Stimulated activated CD8-positive, alpha-beta memory T cell treated with anti-CD3 and anti-CD28 coated beads, Interleukin-15, amount 100 ng/mL, for 24 hours (primary cell): Measurements from ENCODE around the gene TRPT1.

Source experiments
- DNase-seq: peaks from one replicate; pipeline ENCODE4 v3.0.0-alpha.2; 2020; ENCODE audit warnings: low read depth

TRPT1 gene

GRCh38 chr11:64244107-64244506, 18.1 kb upstream of the TRPT1 start:
- no peak for DNase-seq

DNA sequence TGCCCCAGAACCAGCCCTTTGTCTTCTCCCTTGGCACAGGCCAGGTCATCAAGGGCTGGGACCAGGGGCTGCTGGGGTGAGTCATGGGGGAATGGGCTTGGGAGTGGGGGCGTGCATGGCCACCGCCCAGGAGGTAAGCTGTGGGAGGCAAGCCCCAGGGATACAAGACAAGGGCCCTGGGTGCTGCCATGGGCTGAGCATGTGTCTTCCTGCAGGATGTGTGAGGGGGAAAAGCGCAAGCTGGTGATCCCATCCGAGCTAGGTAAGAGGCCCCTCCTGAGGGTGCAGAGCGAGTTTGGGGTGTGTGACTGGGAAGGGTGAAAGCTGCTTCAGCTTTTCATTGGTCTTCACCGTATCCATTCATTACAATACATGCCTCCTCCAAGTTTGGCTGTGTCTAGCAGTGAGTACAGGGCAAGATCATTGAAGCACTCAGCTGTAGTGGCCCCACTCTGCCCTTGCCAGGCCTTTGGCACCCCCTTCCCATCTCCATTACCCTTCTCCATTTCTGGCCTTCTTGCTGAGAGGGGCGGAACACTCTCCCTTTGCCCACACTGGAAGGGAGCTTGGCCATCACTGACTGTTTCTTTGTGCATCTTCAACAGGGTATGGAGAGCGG, 17.4 kb upstream of the TRPT1 start:
- DNase-seq, result no peak

DNA sequence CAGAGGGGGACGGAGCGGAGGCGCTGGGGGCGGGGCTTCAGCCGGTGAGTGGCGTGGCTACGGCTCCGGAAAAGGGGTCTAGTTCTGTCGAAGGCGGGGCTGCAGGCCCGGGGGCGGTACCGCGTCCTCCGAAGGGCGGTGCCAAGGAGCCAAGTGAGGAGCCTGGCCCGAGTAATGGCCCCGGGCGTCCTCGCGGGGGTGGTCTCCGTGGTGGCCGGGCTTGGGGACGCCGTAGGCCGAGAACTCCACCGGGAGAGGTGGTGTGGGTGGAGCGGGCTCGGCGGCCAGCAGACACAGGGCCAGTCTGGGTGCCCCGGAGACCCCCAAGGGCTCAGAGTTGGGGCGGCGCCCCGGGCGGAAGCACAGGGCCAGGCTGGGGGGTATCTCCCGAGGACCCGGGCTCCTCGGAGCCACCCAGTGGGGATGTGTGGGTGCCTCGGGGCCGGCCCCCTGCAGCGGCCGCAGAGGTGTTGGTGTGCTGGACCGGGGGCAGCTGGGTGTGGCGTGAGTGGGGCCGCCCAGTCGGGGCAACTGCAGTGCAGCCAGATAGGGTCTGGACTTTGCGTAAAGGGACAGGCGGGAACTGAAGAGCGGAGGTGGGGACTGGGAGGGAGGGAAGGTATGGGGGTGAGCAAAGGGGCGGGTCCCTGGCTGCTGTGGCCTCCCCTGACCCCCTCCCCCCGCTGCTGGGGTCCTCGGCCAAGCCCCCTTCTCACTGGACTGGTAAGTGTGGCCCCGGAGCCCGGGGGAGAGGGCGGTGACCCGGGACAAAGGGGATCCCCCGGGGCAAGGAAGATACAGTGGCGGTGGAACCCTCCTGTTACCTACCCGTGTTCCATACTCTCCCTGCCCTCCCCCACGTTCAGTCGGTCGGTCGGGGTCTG, 15.7 kb upstream of the TRPT1 start:
- DNase-seq, result no peak

GRCh38 chr11:64241241-64241490, 15.2 kb upstream of the TRPT1 start:
- peak; percentile 99 for DNase-seq

GRCh38 chr11:64240435-64241240, 14.7 kb upstream of the TRPT1 start, which contains the start of gene FKBP2:
FKBP2 (plus strand) TSS chr11:64241095; CDS start chr11:64242388, 1,293 bp downstream.
- DNase-seq, result peak; percentile 96

- no peak for DNase-seq
Measured at GRCh38 chr11:64239662-64240434, 13.9 kb upstream of the TRPT1 start.

DNA sequence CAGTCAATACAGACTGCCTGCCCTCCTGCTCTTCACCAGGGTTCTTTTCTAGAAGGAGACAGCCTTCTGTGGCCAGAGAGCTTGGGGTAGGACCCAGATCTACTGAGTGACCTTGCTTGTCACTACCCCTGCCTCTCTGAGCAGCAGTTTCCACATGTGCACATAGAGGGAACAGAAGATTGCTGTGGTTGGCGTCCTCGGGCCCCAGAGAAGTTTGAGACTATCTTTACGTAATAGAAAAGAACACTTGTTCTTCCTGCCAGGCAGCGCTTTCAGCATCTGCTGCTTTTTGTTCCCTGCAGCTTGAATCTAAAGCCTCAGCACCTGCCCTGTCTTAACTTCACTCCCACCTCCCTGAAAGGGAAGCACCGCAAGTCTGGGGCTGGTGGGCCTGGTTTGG, 13.0 kb upstream of the TRPT1 start:
- no peak for DNase-seq

- DNase-seq, result no peak
Measured at GRCh38 chr11:64238076-64238475, 12.1 kb upstream of the TRPT1 start.

DNA sequence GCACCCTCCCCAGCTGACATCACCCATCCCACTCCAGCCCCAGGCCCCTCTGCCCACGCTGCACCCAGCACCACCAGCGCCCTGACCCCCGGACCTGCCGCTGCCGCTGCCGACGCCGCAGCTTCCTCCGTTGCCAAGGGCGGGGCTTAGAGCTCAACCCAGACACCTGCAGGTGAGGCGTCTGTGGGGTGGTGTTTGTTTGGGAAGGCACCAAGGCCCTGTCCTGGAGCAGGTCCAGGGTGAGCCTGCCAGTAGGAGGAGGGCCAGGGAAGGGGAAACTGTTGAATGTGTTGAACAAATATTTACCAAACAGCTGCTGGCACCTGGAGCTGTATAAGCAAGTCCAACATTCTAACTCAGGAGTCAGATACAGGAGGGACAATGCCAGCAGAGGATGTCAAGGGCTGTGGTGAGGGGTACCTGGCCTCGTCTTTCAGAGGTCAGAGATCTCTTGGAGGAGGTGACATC, 11.5 kb upstream of the TRPT1 start:
- DNase-seq, result no peak

GRCh38 chr11:64235437-64236161, 9.6 kb upstream of the TRPT1 start:
- no peak for DNase-seq

DNA sequence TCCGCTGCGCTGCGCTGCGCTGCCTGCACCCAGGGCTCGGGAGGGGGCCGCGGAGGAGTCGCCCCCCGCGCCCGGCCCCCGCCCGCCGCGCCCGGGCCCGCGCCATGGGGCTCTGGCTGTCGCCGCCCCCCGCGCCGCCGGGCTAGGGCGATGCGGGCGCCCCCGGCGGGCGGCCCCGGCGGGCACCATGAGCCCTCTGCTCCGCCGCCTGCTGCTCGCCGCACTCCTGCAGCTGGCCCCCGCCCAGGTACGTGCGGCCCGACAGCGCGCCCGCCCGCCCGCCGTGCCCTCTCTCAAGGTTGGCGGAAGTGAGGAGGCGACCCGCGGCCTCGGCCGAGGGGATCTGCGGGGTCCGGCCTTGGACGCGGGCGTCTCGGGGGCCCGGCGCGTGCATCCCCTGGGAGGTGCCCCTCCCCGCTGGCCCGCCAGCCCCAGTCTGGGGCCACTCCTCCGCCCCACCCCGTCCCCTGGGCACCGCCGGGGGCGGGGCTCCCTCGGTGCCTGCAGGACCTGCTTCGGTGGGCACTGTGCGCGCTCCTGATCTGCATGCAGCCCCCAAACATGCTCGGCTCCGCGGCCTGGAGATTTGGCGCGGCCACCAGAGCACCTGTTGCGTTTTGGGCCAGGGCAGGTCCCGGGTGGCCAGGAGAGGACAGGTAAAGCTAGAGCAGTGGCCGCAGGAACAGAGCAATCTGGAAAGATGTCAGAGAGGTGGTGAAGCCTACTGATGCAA, 8.8 kb upstream of the TRPT1 start:
- no peak for DNase-seq

GRCh38 chr11:64233913-64234586, 8.1 kb upstream of the TRPT1 start, which contains the start of gene VEGFB:
VEGFB (plus strand) TSS chr11:64234584; CDS start chr11:64234834, 250 bp downstream.
- DNase-seq, result peak; percentile 42

DNA sequence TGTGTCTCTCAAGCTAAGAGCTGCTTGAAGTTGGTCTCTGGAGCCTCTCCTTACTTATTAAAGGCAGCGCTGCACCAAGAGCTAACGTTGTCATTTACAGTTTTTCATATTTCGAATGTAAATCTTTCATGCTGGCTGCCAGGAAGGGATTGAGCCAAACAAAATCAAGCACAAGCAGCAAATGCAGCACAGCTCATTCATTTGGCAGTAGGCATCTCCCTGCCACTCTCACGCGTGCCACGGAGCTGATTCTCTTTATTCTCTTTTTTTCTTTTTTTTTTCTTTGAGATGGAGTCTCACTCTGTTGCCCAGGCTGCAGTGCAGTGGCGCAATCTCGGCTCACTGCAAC, 7.0 kb upstream of the TRPT1 start:
- DNase-seq, result no peak

- DNase-seq, result no peak
Measured at GRCh38 chr11:64232182-64232966, 6.4 kb upstream of the TRPT1 start.

GRCh38 chr11:64231546-64231945, 5.6 kb upstream of the TRPT1 start:
- no peak for DNase-seq

GRCh38 chr11:64230985-64231365, 5.0 kb upstream of the TRPT1 start:
- no peak for DNase-seq

GRCh38 chr11:64230171-64230984, 4.4 kb upstream of the TRPT1 start, which contains the start of gene DNAJC4:
DNAJC4 (plus strand) TSS chr11:64230548; CDS start chr11:64230855, 307 bp downstream.
- peak; percentile 68 for DNase-seq

DNA sequence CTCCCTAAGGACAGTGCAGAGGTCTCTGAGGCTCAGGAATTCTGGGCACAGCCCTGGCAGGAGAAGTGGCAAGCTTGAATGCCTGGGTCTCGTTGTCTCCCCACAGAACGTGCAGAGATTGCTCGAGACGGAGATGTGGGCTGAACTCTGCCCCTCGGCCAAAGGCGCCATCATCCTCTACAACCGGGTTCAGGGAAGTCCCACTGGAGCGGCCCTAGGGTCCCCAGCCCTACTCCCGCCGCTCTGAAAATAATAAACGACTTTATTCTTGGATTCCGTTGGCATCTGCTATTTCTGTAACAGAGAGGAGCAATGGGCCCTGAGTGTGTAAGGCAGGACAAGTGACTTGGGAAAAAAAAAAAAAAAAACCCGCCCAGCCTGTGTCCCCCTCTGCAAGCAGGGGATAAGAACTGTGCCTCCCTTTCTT, 3.8 kb upstream of the TRPT1 start:
- no peak for DNase-seq
